LNCaP clone FGC (cell line): ENCODE results near the gene TOMT.

ENCODE experiments used
- DNase-seq: peaks from one replicate; pipeline ENCODE4 v3.0.0-alpha.2; 2011; ENCODE audit warnings: low read depth
- H3K4me3 ChIP-seq: 2 replicates; pipeline ENCODE4 v1.5.1; 2011; ENCODE audit warnings: mild to moderate bottlenecking, low read depth, low read length, control low read depth
- TF ChIP-seq, protein P1 (sequence below): IDR thresholded peaks from 2 replicates; pipeline ENCODE4 v1.5.1; 2012; ENCODE audit warnings: mild to moderate bottlenecking; ENCODE audit not compliant: control insufficient read depth, insufficient read depth; ENCODE audit errors: extremely low read depth

TOMT gene

GRCh38 chr11:72102162-72102561, 3.6 kb upstream of the TOMT start:
- TF ChIP-seq, protein P1, sequence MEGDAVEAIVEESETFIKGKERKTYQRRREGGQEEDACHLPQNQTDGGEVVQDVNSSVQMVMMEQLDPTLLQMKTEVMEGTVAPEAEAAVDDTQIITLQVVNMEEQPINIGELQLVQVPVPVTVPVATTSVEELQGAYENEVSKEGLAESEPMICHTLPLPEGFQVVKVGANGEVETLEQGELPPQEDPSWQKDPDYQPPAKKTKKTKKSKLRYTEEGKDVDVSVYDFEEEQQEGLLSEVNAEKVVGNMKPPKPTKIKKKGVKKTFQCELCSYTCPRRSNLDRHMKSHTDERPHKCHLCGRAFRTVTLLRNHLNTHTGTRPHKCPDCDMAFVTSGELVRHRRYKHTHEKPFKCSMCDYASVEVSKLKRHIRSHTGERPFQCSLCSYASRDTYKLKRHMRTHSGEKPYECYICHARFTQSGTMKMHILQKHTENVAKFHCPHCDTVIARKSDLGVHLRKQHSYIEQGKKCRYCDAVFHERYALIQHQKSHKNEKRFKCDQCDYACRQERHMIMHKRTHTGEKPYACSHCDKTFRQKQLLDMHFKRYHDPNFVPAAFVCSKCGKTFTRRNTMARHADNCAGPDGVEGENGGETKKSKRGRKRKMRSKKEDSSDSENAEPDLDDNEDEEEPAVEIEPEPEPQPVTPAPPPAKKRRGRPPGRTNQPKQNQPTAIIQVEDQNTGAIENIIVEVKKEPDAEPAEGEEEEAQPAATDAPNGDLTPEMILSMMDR: no peak
- DNase-seq: no peak
- H3K4me3 ChIP-seq: peak overlapping the region; percentile 99

DNA sequence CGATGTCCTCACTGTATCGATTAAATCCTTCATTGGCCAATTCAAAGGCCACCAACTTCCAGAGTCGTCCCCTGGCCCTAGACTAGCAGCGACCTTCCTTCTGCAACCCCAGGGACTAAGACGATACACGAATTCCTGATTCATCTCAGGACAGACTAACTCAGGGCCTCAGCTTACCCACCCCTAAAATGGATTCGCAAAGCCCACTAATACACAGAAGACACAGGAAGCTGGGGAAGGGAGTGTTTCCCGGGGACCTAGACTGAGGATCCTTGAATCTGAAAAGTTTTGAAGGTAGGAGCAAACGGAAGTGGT, 3.1 kb upstream of the TOMT start:
- peak overlapping the region; percentile 99 for H3K4me3 ChIP-seq
- TF ChIP-seq, protein P1: no peak
- DNase-seq: no peak

DNA sequence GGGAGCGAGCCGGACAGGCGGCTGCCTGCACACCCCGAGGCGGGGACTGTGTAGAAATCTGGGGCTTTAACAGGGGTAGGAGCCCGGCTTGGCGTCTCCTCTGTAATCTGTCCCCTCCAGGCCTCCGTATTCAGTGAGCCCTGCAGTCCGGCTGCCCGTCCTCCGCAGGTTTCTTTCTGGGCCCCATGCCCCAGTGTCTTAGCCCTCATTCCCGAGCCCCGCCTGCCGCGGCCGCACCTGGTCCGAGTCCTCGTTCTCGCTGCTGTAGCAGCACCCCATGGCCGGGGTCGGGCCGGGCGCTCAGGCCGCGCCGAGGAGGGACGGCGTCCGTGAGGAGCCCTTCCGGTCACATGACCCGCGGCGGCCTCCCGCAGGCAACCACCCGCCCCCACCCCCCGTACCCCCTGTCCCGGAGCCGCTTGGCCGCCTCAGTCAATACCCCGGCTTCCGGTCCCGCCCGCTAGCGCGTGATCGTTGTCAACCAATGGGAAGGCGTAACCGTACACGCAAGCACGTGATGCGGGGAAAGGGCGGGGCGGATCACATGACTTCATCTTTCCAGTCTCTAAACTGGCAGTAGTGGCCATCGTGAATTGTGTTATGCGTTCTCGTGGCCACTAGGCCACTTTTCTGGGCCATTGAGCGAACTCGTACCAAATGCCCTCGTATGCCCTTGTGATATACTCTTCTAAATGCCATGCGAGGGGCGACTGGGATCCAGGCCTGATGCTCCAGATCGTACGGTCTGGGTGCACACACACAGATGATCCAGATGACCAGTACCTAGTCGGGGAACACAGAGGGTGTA, 2.6 kb upstream of the TOMT start, which contains the start of gene LAMTOR1:
Gene LAMTOR1 (minus strand): TSS at position 352 of the 808 bp plus-strand sequence. CDS start 73 bp downstream, at position 279.
- H3K4me3 ChIP-seq: peak within 1 kb of the TSS; percentile 99
- DNase-seq: peak; percentile 99
- TF ChIP-seq, protein P1: peak; percentile 47

DNA sequence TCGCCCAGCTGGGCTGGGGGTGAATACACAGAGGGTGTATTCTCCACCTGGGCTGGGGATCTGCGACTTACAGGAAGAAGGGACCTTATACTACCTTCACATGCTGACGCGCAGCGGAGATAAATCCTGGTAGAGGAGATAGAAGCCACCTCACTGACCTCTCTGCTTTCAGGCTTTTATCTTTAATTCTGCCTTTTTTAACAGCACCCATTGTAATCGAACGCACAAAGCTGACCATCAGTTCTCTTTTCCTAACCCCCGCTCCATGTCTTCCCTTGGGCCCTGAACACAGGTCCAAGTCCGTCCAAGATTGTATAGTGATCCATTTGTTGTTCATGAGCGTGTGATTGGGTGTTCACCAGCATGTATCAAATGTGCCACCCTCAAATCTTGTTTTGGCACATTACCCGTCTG, 2.0 kb upstream of the TOMT start:
- peak overlapping the region; percentile 46 for H3K4me3 ChIP-seq
- no peak for DNase-seq
- TF ChIP-seq, protein P1: no peak

DNA sequence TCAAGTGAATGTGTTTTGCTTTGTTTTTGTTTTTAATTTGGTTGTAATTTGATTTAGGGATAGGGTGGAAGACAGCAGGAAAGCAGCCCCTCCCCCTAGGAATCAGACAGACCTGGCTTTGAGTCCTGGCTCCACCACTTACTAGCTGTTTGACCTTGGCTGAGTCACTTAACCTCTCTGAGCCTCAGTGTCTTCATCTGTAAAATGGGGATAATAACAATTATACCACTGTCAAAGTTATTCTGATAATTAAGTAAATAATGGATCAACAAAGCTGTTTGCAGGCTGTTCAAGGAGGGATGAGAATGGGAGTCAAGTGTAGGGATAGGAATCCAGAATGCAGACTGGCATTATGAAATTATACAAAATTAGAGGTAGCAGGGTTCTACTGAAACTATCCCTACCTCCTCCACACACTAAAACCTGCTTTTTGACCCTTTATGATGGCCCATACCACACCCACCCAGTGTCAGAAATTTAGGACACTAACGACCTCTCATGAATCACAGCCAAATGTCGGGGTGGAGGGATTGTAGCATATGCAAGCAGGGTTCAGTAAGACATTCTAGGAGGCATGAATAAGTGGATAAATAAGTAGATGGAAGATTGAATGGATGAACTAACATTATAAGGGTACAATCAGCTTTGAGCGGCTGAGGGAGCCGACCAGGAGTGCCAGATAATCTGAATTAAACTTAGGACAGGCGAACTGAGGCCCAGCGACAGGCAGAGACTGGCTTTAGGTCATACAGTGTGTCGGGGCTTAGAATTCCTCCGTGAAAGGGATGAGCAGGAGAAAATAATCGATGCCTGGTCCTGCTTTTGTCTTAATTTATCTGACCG, 5.8 kb downstream of the TOMT start:
- TF ChIP-seq, protein P1: no peak
- no peak for DNase-seq
- H3K4me3 ChIP-seq: peak overlapping the region; percentile 80

GRCh38 chr11:72112143-72112977, 6.6 kb downstream of the TOMT start, which contains the start of gene ANAPC15:
ANAPC15 (minus strand) TSS chr11:72112695; CDS start chr11:72111276, 1,419 bp downstream.
- peak within 1 kb of the TSS; percentile 80 for H3K4me3 ChIP-seq
- peak; percentile 99 for DNase-seq
- TF ChIP-seq, protein P1: no peak
